Effector memory CD8-positive, alpha-beta T cell (primary cell): Measurements from ENCODE around the gene MKI67.

Experiments used
- ATAC-seq: fragments of 150-1000 bp; cut with Tn5 transposase; replicated peaks from 2 replicates; pipeline ENCODE4 v1.10.0; 2021; ENCODE audit warnings: mild to moderate bottlenecking, moderate library complexity
- DNase-seq, 3 experiments: peaks; one replicate each; pipeline ENCODE4 v3.0.0; 2021
- H3K27ac Mint-ChIP-seq, 2 donors: one replicate each; pipeline ENCODE4 v1.8.0; 2022; ENCODE audit warnings: mild to moderate bottlenecking in 2 of 2, mixed read lengths in 2 of 2, moderate library complexity in 2 of 2
- H3K27me3 Mint-ChIP-seq, 2 donors: one replicate each; pipeline ENCODE4 v1.8.0; 2022; ENCODE audit warnings: mixed read lengths in 2 of 2
- H3K36me3 Mint-ChIP-seq: one replicate; pipeline ENCODE4 v1.8.0; 2022; ENCODE audit warnings: mild to moderate bottlenecking, moderate library complexity, mixed read lengths; ENCODE audit not compliant: insufficient read depth
- H3K4me1 Mint-ChIP-seq, 2 donors: one replicate each; pipeline ENCODE4 v1.8.0; 2022; ENCODE audit warnings: low read depth in 2 of 2, mixed read lengths in 2 of 2
- H3K4me3 Mint-ChIP-seq, 2 donors: one replicate each; pipeline ENCODE4 v1.8.0; 2022; ENCODE audit warnings: mild to moderate bottlenecking in 2 of 2, mixed read lengths in 2 of 2, moderate library complexity in 2 of 2
- H3K9me3 Mint-ChIP-seq, 2 donors: one replicate each; pipeline ENCODE4 v1.8.0; 2022; ENCODE audit warnings: mixed read lengths in 2 of 2

MKI67 gene

GRCh38 chr10:128081720-128082119, 44.5 kb downstream of the MKI67 start:
- no peaks in the 10 kb centered on the region for H3K27me3 Mint-ChIP-seq
- ATAC-seq, result no peak
- H3K4me3 Mint-ChIP-seq, result no peak overlapping the region

DNA sequence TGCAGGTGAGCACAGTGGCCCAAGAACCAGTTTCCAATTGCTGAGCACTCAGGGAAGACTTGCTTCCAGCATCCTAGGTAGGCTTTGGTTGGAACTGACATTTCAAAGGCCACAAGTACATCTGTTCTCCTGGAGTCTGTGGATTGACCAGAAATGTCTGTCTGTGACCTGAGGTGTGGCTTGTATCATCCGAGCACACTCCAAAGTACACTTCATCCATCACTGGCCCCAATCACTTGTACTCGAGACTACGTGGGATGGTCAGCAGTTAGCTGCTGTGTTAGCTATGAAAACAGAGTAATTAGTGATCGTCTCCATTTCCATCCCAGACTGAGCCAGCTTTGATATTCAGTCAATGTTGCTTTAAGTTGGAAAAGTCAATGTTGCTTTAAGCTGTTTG, 45.0 kb downstream of the MKI67 start:
- DNase-seq (no peak), ATAC-seq (no peak)
- Mint-ChIP-seq H3K9me3 (no peaks in the 10 kb centered on the region), H3K36me3 (peaks cover 64% of the 10 kb centered on the region), H3K4me1 (no peaks in the 10 kb centered on the region), H3K27ac (peak overlapping the region in 1 of 2 donors; percentile 74), H3K27me3 (no peaks in the 10 kb centered on the region), H3K4me3 (no peak overlapping the region)

More at GRCh38 chr10:128081720-128082119, 44.5 kb downstream of the MKI67 start:
- Mint-ChIP-seq H3K9me3 (no peaks in the 10 kb centered on the region), H3K4me1 (no peaks in the 10 kb centered on the region), H3K36me3 (peaks cover 59% of the 10 kb centered on the region), H3K27ac (peak overlapping the region in 1 of 2 donors; percentile 74)
- no peak for DNase-seq

- Mint-ChIP-seq H3K9me3 (no peaks in the 10 kb centered on the region), H3K27ac (peak overlapping the region in 1 of 2 donors; percentile 68), H3K27me3 (no peaks in the 10 kb centered on the region), H3K36me3 (peaks cover 70% of the 10 kb centered on the region), H3K4me1 (peaks cover 0 to 3% of the 10 kb centered on the region in 2 donors), H3K4me3 (no peak overlapping the region)
- no peak for DNase-seq
- no peak for ATAC-seq
Observed at GRCh38 chr10:128080641-128081040, 45.6 kb downstream of the MKI67 start.

DNA sequence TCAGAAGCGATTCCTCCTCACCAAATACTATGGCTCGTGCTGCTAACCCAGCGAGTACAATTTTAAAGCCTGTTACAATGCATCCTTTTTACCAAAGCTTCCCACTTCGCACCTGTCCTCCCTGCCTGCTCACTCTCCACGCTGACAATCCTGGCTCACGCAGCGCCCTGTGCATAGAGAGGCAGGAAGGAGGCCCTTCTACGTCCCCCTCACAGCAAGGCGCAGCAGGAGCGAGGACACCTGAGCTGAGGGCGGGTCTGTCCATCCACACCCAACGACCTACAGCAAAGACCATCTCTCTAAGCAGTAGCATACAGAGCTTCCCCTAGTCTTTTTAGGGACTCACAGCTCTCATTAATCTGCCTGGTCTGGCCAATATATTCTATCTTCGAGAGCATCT, 46.0 kb downstream of the MKI67 start:
- Mint-ChIP-seq H3K4me3 (no peak overlapping the region), H3K27me3 (no peaks in the 10 kb centered on the region), H3K9me3 (no peaks in the 10 kb centered on the region), H3K4me1 (peaks cover 0 to 6% of the 10 kb centered on the region in 2 donors), H3K27ac (peak overlapping the region in 1 of 2 donors; percentile 68), H3K36me3 (peaks cover 72% of the 10 kb centered on the region)
- no peak for DNase-seq
- no peak for ATAC-seq

- H3K27me3 Mint-ChIP-seq, result no peaks in the 10 kb centered on the region
- H3K36me3 Mint-ChIP-seq, result peaks cover 83% of the 10 kb centered on the region
- DNase-seq (peak in 1 of 3 experiments; percentile 42), ATAC-seq (peak; percentile 77)
- peaks cover 7 to 17% of the 10 kb centered on the region in 2 donors for H3K4me1 Mint-ChIP-seq
- no peaks in the 10 kb centered on the region for H3K9me3 Mint-ChIP-seq
- peak overlapping the region in 1 of 2 donors; percentile 71 for H3K27ac Mint-ChIP-seq
- no peak overlapping the region for H3K4me3 Mint-ChIP-seq
Observed at GRCh38 chr10:128078136-128078969, 47.9 kb downstream of the MKI67 start.

DNA sequence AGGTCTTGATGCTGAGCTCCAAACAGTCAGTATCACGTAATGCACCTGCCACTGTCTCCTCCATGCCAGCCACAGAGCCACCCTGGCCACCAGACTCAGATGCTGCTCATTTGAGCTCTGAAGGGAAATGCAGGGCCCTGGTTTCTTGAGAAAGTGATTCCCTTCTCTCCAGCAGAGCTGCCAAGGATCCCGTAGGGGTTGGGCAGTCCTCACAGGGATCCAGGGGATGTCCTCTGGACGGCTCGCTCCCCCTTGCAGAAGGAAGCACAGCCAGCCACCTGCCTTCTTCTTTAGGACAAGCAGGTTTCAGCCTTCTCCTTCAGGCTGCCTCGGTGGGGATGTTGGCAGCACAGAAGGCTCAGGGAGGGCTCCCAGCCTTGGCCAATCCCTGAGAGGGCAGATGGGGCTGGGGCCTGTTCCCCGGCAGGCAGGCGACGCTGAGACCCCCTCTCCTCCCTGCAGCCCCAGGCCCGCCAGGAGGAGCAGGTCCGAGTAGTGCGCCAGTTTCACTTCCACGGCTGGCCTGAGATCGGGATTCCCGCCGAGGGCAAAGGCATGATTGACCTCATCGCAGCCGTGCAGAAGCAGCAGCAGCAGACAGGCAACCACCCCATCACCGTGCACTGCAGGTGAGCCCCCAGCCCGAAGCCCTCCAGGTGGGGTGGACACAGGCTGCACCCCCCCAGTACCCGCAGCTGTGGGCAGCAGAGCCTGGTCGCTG, 48.9 kb downstream of the MKI67 start:
- Mint-ChIP-seq H3K4me3 (no peak overlapping the region), H3K27me3 (no peaks in the 10 kb centered on the region), H3K27ac (peak overlapping the region in 1 of 2 donors; percentile 44), H3K9me3 (no peaks in the 10 kb centered on the region), H3K4me1 (peaks cover 11 to 19% of the 10 kb centered on the region in 2 donors), H3K36me3 (peaks cover 89% of the 10 kb centered on the region)
- ATAC-seq, result no peak
- no peak for DNase-seq

GRCh38 chr10:128074589-128074988, 51.6 kb downstream of the MKI67 start:
- no peak for ATAC-seq
- Mint-ChIP-seq H3K36me3 (peaks cover 96% of the 10 kb centered on the region), H3K9me3 (no peaks in the 10 kb centered on the region), H3K27ac (no peak overlapping the region), H3K4me1 (peaks cover 20 to 26% of the 10 kb centered on the region in 2 donors), H3K4me3 (no peak overlapping the region), H3K27me3 (no peaks in the 10 kb centered on the region)
- no peak for DNase-seq

GRCh38 chr10:128073890-128074289, 52.3 kb downstream of the MKI67 start:
- DNase-seq (no peak), ATAC-seq (no peak)
- peaks cover 94% of the 10 kb centered on the region for H3K36me3 Mint-ChIP-seq
- no peaks in the 10 kb centered on the region for H3K9me3 Mint-ChIP-seq
- H3K4me1 Mint-ChIP-seq, result peaks cover 24 to 31% of the 10 kb centered on the region in 2 donors
- no peaks in the 10 kb centered on the region for H3K27me3 Mint-ChIP-seq
- peak overlapping the region; percentile 35 to 44 for H3K27ac Mint-ChIP-seq
- no peak overlapping the region for H3K4me3 Mint-ChIP-seq

DNA sequence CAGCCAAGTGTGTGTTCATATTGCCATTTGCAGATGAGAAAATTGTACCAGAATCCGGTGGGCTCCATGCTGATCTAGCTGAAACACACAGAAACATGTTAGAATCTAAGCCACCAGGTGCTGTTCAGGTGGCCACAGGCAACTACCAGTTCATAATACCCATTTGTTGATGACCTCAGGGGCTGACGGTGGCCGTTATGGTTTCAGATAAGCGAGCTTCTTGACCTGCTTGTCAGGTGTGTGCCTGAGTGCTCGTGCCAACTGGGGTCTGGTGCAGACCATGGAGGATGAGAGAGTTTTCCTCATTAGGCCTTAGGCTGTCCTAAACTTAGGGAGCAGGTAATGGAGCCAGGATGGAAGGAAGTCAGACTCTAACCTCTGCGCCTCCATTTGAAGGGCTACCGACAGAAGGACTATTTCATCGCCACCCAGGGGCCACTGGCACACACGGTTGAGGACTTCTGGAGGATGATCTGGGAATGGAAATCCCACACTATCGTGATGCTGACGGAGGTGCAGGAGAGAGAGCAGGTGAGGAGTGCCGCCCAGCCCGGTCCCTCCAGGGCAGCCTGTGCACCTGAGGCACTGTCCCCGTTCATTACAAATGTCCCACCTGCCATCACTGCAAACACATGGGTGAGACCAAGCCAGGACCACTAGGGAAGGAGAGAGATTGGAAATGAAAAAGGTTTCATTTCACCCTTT, 53.1 kb downstream of the MKI67 start:
- DNase-seq (no peak), ATAC-seq (no peak)
- Mint-ChIP-seq H3K27me3 (no peaks in the 10 kb centered on the region), H3K9me3 (no peaks in the 10 kb centered on the region), H3K36me3 (peaks cover 88% of the 10 kb centered on the region), H3K27ac (peak overlapping the region; percentile 35 to 44), H3K4me1 (peaks cover 24 to 31% of the 10 kb centered on the region in 2 donors), H3K4me3 (no peak overlapping the region)

GRCh38 chr10:128072046-128072445, 54.2 kb downstream of the MKI67 start:
- ATAC-seq, result no peak
- Mint-ChIP-seq H3K9me3 (no peaks in the 10 kb centered on the region), H3K27ac (no peak overlapping the region), H3K4me1 (peaks cover 28 to 34% of the 10 kb centered on the region in 2 donors), H3K4me3 (no peak overlapping the region), H3K27me3 (no peaks in the 10 kb centered on the region), H3K36me3 (peaks cover 88% of the 10 kb centered on the region)
- DNase-seq, result no peak

- no peaks in the 10 kb centered on the region for H3K9me3 Mint-ChIP-seq
- no peak overlapping the region for H3K4me3 Mint-ChIP-seq
- ATAC-seq (no peak), DNase-seq (no peak)
- peaks cover 88% of the 10 kb centered on the region for H3K36me3 Mint-ChIP-seq
- peaks cover 35 to 41% of the 10 kb centered on the region in 2 donors for H3K4me1 Mint-ChIP-seq
- H3K27ac Mint-ChIP-seq, result peak overlapping the region in 1 of 2 donors; percentile 67
- H3K27me3 Mint-ChIP-seq, result no peaks in the 10 kb centered on the region
Observed at GRCh38 chr10:128071417-128071782, 54.8 kb downstream of the MKI67 start.

GRCh38 chr10:128070721-128071416, 55.4 kb downstream of the MKI67 start:
- Mint-ChIP-seq H3K4me3 (no peak overlapping the region), H3K36me3 (peaks cover 88% of the 10 kb centered on the region), H3K9me3 (no peaks in the 10 kb centered on the region), H3K27ac (peak overlapping the region in 1 of 2 donors; percentile 67), H3K27me3 (no peaks in the 10 kb centered on the region), H3K4me1 (peaks cover 40 to 45% of the 10 kb centered on the region in 2 donors)
- no peak for DNase-seq
- ATAC-seq, result no peak

GRCh38 chr10:128070161-128070560, 56.1 kb downstream of the MKI67 start:
- no peak for DNase-seq
- no peak for ATAC-seq
- peaks cover 45 to 47% of the 10 kb centered on the region in 2 donors for H3K4me1 Mint-ChIP-seq
- H3K27me3 Mint-ChIP-seq, result no peaks in the 10 kb centered on the region
- peaks cover 89% of the 10 kb centered on the region for H3K36me3 Mint-ChIP-seq
- H3K9me3 Mint-ChIP-seq, result no peaks in the 10 kb centered on the region
- no peak overlapping the region for H3K4me3 Mint-ChIP-seq
- H3K27ac Mint-ChIP-seq, result peak overlapping the region; percentile 46 to 75
